H9 (cell line): ENCODE measurements around the gene DMTF1. TPM values are rescaled to one million over a fixed set of nuclear protein-coding genes. Genes with fewer than 3 reads are reported as not detected.

Source experiments
- DNase-seq: peaks from one replicate; pipeline ENCODE4 v3.0.0-alpha.2; 2017
- H2AFZ ChIP-seq: one replicate; pipeline ENCODE4 v1.6.1; 2013; ENCODE audit warnings: mild to moderate bottlenecking, low read length, control low read depth, moderate library complexity
- H2AK5ac ChIP-seq: 2 replicates; pipeline ENCODE4 v1.6.1; 2013; ENCODE audit warnings: low read length, control low read depth, mixed read lengths; ENCODE audit not compliant: insufficient read length
- H2BK120ac ChIP-seq: one replicate; pipeline ENCODE4 v1.6.1; 2013; ENCODE audit warnings: low read depth, mild to moderate bottlenecking, low read length, control low read depth, inconsistent platforms; ENCODE audit not compliant: poor library complexity, severe bottlenecking
- H2BK12ac ChIP-seq: 2 replicates; pipeline ENCODE4 v1.6.1; 2013; ENCODE audit warnings: low read length, control low read depth, mixed read lengths, low read depth; ENCODE audit not compliant: insufficient read length
- H2BK15ac ChIP-seq: 2 replicates; pipeline ENCODE4 v1.6.1; 2013; ENCODE audit warnings: low read depth, low read length, control low read depth
- H2BK20ac ChIP-seq: one replicate; pipeline ENCODE4 v1.6.1; 2013; ENCODE audit warnings: low read depth, mild to moderate bottlenecking, low read length, control low read depth, inconsistent platforms; ENCODE audit not compliant: poor library complexity, severe bottlenecking
- H2BK5ac ChIP-seq: 2 replicates; pipeline ENCODE4 v1.6.1; 2013; ENCODE audit warnings: low read length, control low read depth, mixed read lengths; ENCODE audit not compliant: insufficient read length
- H3K14ac ChIP-seq: 2 replicates; pipeline ENCODE4 v1.6.1; 2013; ENCODE audit warnings: low read length, control low read depth; ENCODE audit not compliant: insufficient read depth
- H3K18ac ChIP-seq: 2 replicates; pipeline ENCODE4 v1.6.1; 2013; ENCODE audit warnings: low read depth, mild to moderate bottlenecking, mixed read lengths, low read length, control low read depth; ENCODE audit not compliant: insufficient read length
- H3K23ac ChIP-seq: 2 replicates; pipeline ENCODE4 v1.6.1; 2013; ENCODE audit warnings: low read length, control low read depth, mixed read lengths, low read depth; ENCODE audit not compliant: insufficient read length
- H3K23me2 ChIP-seq: 2 replicates; pipeline ENCODE4 v1.6.1; 2013; ENCODE audit warnings: low read depth, mild to moderate bottlenecking, mixed read lengths, low read length, control low read depth; ENCODE audit not compliant: insufficient read length, poor library complexity, severe bottlenecking
- H3K27ac ChIP-seq: 2 replicates; pipeline ENCODE4 v1.5.1; 2013; ENCODE audit warnings: low read length, control low read depth, mixed read lengths, low read depth; ENCODE audit not compliant: insufficient read length
- H3K27me3 ChIP-seq: 2 replicates; pipeline ENCODE4 v1.6.1; 2013; ENCODE audit warnings: low read length, control low read depth, inconsistent platforms; ENCODE audit not compliant: insufficient read depth
- H3K4ac ChIP-seq: 2 replicates; pipeline ENCODE4 v1.6.1; 2013; ENCODE audit warnings: low read depth, mild to moderate bottlenecking, control low read depth, inconsistent platforms, low read length, moderate library complexity
- H3K4me1 ChIP-seq: 2 replicates; pipeline ENCODE4 v1.6.1; 2013; ENCODE audit warnings: low read length, control low read depth, inconsistent platforms; ENCODE audit not compliant: insufficient read depth
- H3K4me2 ChIP-seq: 2 replicates; pipeline ENCODE4 v1.6.1; 2013; ENCODE audit warnings: low read length, control low read depth, mixed read lengths; ENCODE audit not compliant: insufficient read length, insufficient read depth
- H3K56ac ChIP-seq: 2 replicates; pipeline ENCODE4 v1.6.1; 2013; ENCODE audit warnings: low read depth, mild to moderate bottlenecking, mixed read lengths, low read length, control low read depth; ENCODE audit not compliant: insufficient read length
- H3K79me1 ChIP-seq: 2 replicates; pipeline ENCODE4 v1.6.1; 2013; ENCODE audit warnings: low read depth, mild to moderate bottlenecking, moderate library complexity, low read length, control low read depth, inconsistent platforms; ENCODE audit not compliant: insufficient read depth, poor library complexity, severe bottlenecking
- H3K79me2 ChIP-seq: 2 replicates; pipeline ENCODE4 v1.6.1; 2013; ENCODE audit warnings: low read length, control low read depth, inconsistent platforms; ENCODE audit not compliant: insufficient read depth
- H3K9ac ChIP-seq: 2 replicates; pipeline ENCODE4 v1.6.1; 2013; ENCODE audit warnings: low read length, control low read depth, mixed read lengths; ENCODE audit not compliant: insufficient read length; ENCODE audit errors: extremely low read depth
- H3K9me3 ChIP-seq: one replicate; pipeline ENCODE4 v1.6.1; 2013; ENCODE audit warnings: low read depth, low read length, inconsistent platforms; ENCODE audit not compliant: control insufficient read depth
- H3T11ph ChIP-seq: one replicate; pipeline ENCODE4 v1.6.1; 2013; ENCODE audit warnings: mild to moderate bottlenecking, low read length, control low read depth, inconsistent platforms
- H4K20me1 ChIP-seq: one replicate; pipeline ENCODE4 v1.6.1; 2013; ENCODE audit not compliant: control insufficient read depth, insufficient read length, insufficient read depth
- H4K5ac ChIP-seq: 2 replicates; pipeline ENCODE4 v1.6.1; 2013; ENCODE audit warnings: low read depth, mild to moderate bottlenecking, mixed read lengths, low read length, control low read depth; ENCODE audit not compliant: insufficient read length
- H4K8ac ChIP-seq: replicated peaks from 2 replicates; pipeline ENCODE4 v1.6.1; 2013; ENCODE audit warnings: low read length, control low read depth, mixed read lengths, low read depth; ENCODE audit not compliant: insufficient read length
- H4K91ac ChIP-seq: 2 replicates; pipeline ENCODE4 v1.6.1; 2013; ENCODE audit warnings: low read depth, mild to moderate bottlenecking, moderate library complexity, mixed read lengths, low read length, control low read depth; ENCODE audit not compliant: insufficient read length
- H3K27ac Mint-ChIP-seq, 3 experiments: 2 replicates in 2 of 3; 3 replicates in 1 of 3; pipeline ENCODE4 v1.8.0; 2020 to 2021; ENCODE audit warnings: mixed read lengths in 3 of 3, mild to moderate bottlenecking in 1 of 3, moderate library complexity in 1 of 3
- H3K27me3 Mint-ChIP-seq: 2 replicates; pipeline ENCODE4 v1.8.0; 2021; ENCODE audit warnings: low read depth, mild to moderate bottlenecking, moderate library complexity, mixed read lengths
- H3K36me3 Mint-ChIP-seq, 3 experiments: 2 replicates in 2 of 3; 3 replicates in 1 of 3; pipeline ENCODE4 v1.8.0; 2020 to 2021; ENCODE audit warnings: low read depth in 3 of 3, mixed read lengths in 3 of 3; ENCODE audit not compliant: insufficient read depth in 1 of 3
- H3K4me1 Mint-ChIP-seq, 2 experiments: 2 replicates each; pipeline ENCODE4 v1.8.0; 2020; ENCODE audit warnings: mixed read lengths in 2 of 2
- H3K4me3 Mint-ChIP-seq, 2 experiments: 2 replicates in 1 of 2; 3 replicates in 1 of 2; pipeline ENCODE4 v1.8.0; 2020 to 2021; ENCODE audit warnings: mild to moderate bottlenecking in 2 of 2, mixed read lengths in 2 of 2, moderate library complexity in 1 of 2
- H3K9me3 Mint-ChIP-seq, 2 experiments: 2 replicates in 1 of 2; 3 replicates in 1 of 2; pipeline ENCODE4 v1.8.0; 2020; ENCODE audit warnings: mild to moderate bottlenecking in 2 of 2, mixed read lengths in 2 of 2, moderate library complexity in 1 of 2
- WGBS: extraction: QIAGEN DNeasy Blood & Tissue Kit; methylation state at CpG from one replicate; pipeline ENCODE4 v1.1.7; 2013; ENCODE audit warnings: missing lambda C conversion rate, low lambda C conversion rate, mixed read lengths; ENCODE audit not compliant: insufficient read length; ENCODE audit errors: extremely low coverage; 5-methylcytosine and 5-hydroxymethylcytosine counted together
- total RNA-seq: library from RNA; stranded (reverse); gene quantifications from 2 replicates; pipeline ENCODE4 v1.2.1, GENCODE V29; 2021
- TF ChIP-seq, protein P1 (sequence below): fragments of 200-600 bp; sonication (generic); conservative IDR thresholded peaks from 3 replicates; pipeline ENCODE4 v1.8.0; 2021; ENCODE audit warnings: antibody characterized with exemption, mild to moderate bottlenecking

The DMTF1 gene
- total RNA-seq, 1 experiment from 2014 or later, result 111 TPM

DNA sequence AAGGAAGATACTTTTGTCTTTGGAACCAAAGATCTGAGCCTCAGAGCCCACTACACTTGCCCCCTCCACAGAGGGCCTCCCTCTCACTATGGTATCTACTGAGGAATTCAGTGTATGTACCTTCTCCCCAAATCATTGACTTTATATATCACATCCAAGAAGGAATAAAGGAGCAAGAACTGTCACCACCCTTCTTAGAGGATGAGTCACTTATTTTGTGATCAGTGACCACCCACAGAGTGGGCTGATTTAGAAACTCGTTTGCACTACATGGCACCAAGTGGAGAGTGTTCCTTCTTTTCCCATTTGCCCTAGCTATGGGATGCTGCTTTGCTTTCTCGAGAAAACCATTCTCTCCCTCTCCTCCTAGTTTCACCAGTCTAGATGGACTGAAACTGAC, 61.6 kb downstream of the DMTF1 start:
- Histone ChIP-seq H3K14ac (no peak overlapping the region), H3K4me1 (no peaks in the 10 kb centered on the region), H4K20me1 (no peaks in the 10 kb centered on the region), H2AFZ (no peak overlapping the region), H3K56ac (no peak overlapping the region), H4K5ac (no peak overlapping the region), H3K18ac (no peak overlapping the region), H3K9ac (no peak overlapping the region), H3K4ac (no peak overlapping the region), H3K27me3 (no peaks in the 10 kb centered on the region), H3K4me2 (no peak overlapping the region), H3K79me2 (peaks cover 5% of the 10 kb centered on the region; the same call in 1 of the 2 replicates), H2BK5ac (no peak overlapping the region), H4K91ac (no peak overlapping the region), H3K9me3 (no peaks in the 10 kb centered on the region), H3K27ac (no peak overlapping the region), H2BK120ac (no peak overlapping the region), H4K8ac (no peak overlapping the region), H3K23me2 (no peaks in the 10 kb centered on the region), H2BK12ac (no peak overlapping the region), H2BK15ac (no peak overlapping the region), H2BK20ac (no peak overlapping the region), H3K23ac (no peak overlapping the region), H3K79me1 (peaks cover 6% of the 10 kb centered on the region), H2AK5ac (no peak overlapping the region), H3T11ph (no peak overlapping the region)
- H3K27ac Mint-ChIP-seq, result peak overlapping the region in 1 of 3 experiments; percentile 63; a peak in 2 of 7 replicates
- H3K27me3 Mint-ChIP-seq, result no peaks in the 10 kb centered on the region
- H3K9me3 Mint-ChIP-seq, result peaks cover 5 to 6% of the 10 kb centered on the region in 2 experiments; a peak in 3 of 5 replicates
- TF ChIP-seq, protein P1, sequence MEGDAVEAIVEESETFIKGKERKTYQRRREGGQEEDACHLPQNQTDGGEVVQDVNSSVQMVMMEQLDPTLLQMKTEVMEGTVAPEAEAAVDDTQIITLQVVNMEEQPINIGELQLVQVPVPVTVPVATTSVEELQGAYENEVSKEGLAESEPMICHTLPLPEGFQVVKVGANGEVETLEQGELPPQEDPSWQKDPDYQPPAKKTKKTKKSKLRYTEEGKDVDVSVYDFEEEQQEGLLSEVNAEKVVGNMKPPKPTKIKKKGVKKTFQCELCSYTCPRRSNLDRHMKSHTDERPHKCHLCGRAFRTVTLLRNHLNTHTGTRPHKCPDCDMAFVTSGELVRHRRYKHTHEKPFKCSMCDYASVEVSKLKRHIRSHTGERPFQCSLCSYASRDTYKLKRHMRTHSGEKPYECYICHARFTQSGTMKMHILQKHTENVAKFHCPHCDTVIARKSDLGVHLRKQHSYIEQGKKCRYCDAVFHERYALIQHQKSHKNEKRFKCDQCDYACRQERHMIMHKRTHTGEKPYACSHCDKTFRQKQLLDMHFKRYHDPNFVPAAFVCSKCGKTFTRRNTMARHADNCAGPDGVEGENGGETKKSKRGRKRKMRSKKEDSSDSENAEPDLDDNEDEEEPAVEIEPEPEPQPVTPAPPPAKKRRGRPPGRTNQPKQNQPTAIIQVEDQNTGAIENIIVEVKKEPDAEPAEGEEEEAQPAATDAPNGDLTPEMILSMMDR, result no peak
- H3K36me3 Mint-ChIP-seq, result peaks cover 13 to 38% (median 28%) of the 10 kb centered on the region in 3 experiments
- no peak for DNase-seq
- H3K4me3 Mint-ChIP-seq, result no peak overlapping the region
- H3K4me1 Mint-ChIP-seq, result peaks cover 18 to 22% of the 10 kb centered on the region in 2 experiments
- no CpG with 5 or more reads among the region's 2 CpGs for WGBS
